Measurements from ENCODE around the gene BIRC7.

- TF ChIP-seq CEBPB (IDR thresholded peaks at IDR 0.05; ENCODE audit: low read depth, low read length) (no peak), RAD21 (IDR thresholded peaks at IDR 0.05; ENCODE audit: low read length) (no peak), CTCF (conservative IDR thresholded peaks at IDR 0.05; ENCODE audit: low read depth, low read length) (no peak)
Measured at GRCh38 chr20:63244468-63244867, 8.8 kb downstream of the BIRC7 start.

Data from IMR-90 (cell line).